Kidney epithelial cell (primary cell): ENCODE results near the gene TBC1D4. TPM values are rescaled to one million over a fixed set of nuclear protein-coding genes. Genes with fewer than 3 reads are reported as not detected.

Source experiments
- DNase-seq: peaks from one replicate; pipeline ENCODE4 v3.0.0-alpha.2; 2010; ENCODE audit warnings: low read depth
- H3K27me3 ChIP-seq: 2 replicates; pipeline ENCODE4 v1.6.0; 2011; ENCODE audit warnings: low read length; ENCODE audit not compliant: control insufficient read depth, insufficient read depth
- H3K36me3 ChIP-seq: 2 replicates; pipeline ENCODE4 v1.5.1; 2011; ENCODE audit warnings: low read length; ENCODE audit not compliant: control insufficient read depth, insufficient read depth
- H3K4me3 ChIP-seq: 2 replicates; pipeline ENCODE4 v1.5.1; 2011; ENCODE audit warnings: low read depth, mild to moderate bottlenecking, control low read depth, low read length
- total RNA-seq: library from RNA; depleted of rRNA; stranded (reverse); fragments of >200 nt; gene quantifications from 2 replicates; pipeline ENCODE4 v1.2.3, GENCODE V29; 2015
- TF ChIP-seq, protein P1 (sequence below): IDR thresholded peaks from 2 replicates; pipeline ENCODE4 v1.5.1; 2011; ENCODE audit warnings: mild to moderate bottlenecking, moderate library complexity, low read length, control low read depth, inconsistent platforms; ENCODE audit not compliant: insufficient read depth, poor library complexity, severe bottlenecking

The TBC1D4 gene
- total RNA-seq, 1 donor from 2014 or later, result 8.6 TPM

GRCh38 chr13:75418186-75418843 is 63.7 kb downstream of the TBC1D4 start:
- Histone ChIP-seq H3K27me3 (no peaks in the 10 kb centered on the region), H3K36me3 (no peaks in the 10 kb centered on the region), H3K4me3 (no peak overlapping the region)
- TF ChIP-seq, protein P1, sequence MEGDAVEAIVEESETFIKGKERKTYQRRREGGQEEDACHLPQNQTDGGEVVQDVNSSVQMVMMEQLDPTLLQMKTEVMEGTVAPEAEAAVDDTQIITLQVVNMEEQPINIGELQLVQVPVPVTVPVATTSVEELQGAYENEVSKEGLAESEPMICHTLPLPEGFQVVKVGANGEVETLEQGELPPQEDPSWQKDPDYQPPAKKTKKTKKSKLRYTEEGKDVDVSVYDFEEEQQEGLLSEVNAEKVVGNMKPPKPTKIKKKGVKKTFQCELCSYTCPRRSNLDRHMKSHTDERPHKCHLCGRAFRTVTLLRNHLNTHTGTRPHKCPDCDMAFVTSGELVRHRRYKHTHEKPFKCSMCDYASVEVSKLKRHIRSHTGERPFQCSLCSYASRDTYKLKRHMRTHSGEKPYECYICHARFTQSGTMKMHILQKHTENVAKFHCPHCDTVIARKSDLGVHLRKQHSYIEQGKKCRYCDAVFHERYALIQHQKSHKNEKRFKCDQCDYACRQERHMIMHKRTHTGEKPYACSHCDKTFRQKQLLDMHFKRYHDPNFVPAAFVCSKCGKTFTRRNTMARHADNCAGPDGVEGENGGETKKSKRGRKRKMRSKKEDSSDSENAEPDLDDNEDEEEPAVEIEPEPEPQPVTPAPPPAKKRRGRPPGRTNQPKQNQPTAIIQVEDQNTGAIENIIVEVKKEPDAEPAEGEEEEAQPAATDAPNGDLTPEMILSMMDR, result no peak
- no peak for DNase-seq

DNA sequence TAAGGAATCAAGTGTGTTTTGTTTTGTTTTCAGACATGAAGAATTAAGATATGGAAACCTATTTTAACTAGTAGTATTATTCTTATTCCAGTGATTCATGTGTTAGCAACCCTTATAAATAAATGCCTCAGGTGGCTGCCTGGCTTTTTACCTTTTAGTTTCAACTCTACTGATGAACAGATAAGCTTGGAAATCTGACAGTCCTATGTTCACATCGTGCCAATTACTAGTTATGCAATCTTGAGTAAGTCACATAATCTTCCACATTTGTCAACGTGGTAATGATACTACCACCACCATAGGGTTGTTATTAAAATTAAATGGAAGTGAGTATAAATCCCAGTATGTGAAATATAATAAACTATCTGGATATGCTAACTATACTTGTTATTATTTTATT is 64.3 kb downstream of the TBC1D4 start:
- Histone ChIP-seq H3K36me3 (no peaks in the 10 kb centered on the region), H3K4me3 (no peak overlapping the region), H3K27me3 (no peaks in the 10 kb centered on the region)
- DNase-seq, result no peak
- TF ChIP-seq, protein P1, result no peak

DNA sequence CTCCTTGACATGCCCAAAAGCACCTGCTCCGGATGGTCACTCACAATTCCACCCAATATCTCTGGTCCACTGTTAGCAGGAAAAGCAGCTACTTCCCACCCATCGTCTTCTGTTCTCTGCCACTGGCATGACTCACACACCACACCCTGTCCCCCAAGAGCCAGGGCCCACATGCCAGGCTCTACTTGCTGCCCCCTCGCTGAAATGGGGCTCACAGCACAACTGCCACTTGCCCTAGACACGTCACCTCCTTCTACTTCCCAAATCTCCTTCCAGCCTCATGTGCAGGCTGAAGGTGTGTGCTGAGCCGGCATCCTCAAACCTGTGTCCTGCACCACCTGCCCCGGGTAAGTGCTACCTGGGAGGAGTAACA is 65.0 kb downstream of the TBC1D4 start:
- DNase-seq, result no peak

DNA sequence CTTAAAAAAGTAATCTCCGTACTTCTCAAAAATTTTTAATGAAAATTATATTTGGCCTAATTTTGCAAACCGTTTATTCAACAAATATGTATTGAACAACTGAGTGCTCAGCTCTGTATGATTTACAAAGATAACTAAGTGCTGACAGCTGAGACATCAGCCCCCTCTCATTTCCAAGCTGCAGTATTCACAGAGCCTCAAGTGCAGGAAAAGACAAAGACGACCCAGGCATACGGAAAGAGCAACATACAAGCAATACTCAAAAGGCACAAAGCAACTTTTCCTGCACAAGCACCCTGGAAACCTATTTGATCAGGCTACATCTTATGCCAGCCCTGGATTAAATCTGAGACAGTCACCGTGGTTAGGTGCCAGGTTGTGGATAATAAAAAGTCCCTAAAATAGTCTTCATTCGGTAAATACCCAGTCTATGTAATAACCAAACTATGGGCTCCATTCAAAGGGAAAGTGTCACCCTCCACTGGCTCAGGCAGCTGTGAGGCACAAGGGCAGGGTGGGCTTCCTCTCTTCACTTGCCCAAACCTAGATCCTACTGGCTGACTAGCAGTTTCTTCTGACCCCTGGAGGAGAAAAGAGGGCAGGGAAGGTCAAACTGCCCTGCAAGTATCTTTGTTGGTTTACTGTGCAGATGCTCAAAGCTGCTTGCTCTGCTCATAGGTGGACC is 65.5 kb downstream of the TBC1D4 start:
- Histone ChIP-seq H3K27me3 (no peaks in the 10 kb centered on the region), H3K36me3 (no peaks in the 10 kb centered on the region), H3K4me3 (no peak overlapping the region)
- DNase-seq, result no peak
- TF ChIP-seq, protein P1, result no peak

More for the DNA sequence above, 65.0 kb downstream of the TBC1D4 start:
- Histone ChIP-seq H3K27me3 (no peaks in the 10 kb centered on the region), H3K4me3 (no peak overlapping the region), H3K36me3 (no peaks in the 10 kb centered on the region)
- TF ChIP-seq, protein P1, result no peak

DNA sequence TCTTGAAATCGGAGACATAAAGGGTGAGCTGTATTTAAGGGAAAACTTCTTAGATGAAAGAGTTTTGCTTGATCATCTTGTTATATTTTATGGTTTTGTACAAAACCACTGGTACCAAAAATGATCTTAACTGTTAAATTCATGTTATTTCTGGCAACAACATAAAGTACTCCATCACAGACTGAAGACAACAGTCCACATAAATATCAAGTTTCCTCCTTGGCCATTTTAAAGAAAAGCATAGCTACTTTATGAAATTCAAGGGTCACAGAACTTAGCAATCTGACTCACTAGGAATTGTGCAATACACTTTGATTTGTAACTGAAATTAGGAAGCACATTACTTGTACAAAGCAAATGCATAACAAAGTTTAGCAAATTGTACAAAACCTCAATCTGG is 66.3 kb downstream of the TBC1D4 start:
- H3K27me3 ChIP-seq, result no peaks in the 10 kb centered on the region
- DNase-seq, result no peak
- TF ChIP-seq, protein P1, result no peak

More for the DNA sequence above, 66.3 kb downstream of the TBC1D4 start:
- Histone ChIP-seq H3K4me3 (no peak overlapping the region), H3K36me3 (no peaks in the 10 kb centered on the region)
